KMS-11 (cell line): ENCODE measurements around the gene EEFSEC.

Source experiments
- H2AFZ ChIP-seq: fragments of 200-600 bp; sonication (generic); 2 replicates; pipeline ENCODE4 v1.6.1; 2016; ENCODE audit warnings: antibody characterized with exemption, mixed run types, low read depth
- H3K27ac ChIP-seq: fragments of 200-600 bp; sonication (generic); 2 replicates; pipeline ENCODE4 v1.6.1; 2016; ENCODE audit warnings: mild to moderate bottlenecking, mixed run types
- H3K27me3 ChIP-seq: fragments of 200-600 bp; sonication (generic); 2 replicates; pipeline ENCODE4 v1.6.1; 2017; ENCODE audit warnings: mild to moderate bottlenecking, low read depth, mixed run types, moderate library complexity; ENCODE audit not compliant: insufficient read depth
- H3K36me3 ChIP-seq: fragments of 200-600 bp; sonication (generic); 2 replicates; pipeline ENCODE4 v1.6.1; 2017; ENCODE audit warnings: mild to moderate bottlenecking, mixed run types; ENCODE audit not compliant: insufficient read depth
- H3K4me1 ChIP-seq: fragments of 200-600 bp; sonication (generic); 2 replicates; pipeline ENCODE4 v1.6.1; 2016; ENCODE audit warnings: mild to moderate bottlenecking, low read depth, mixed run types; ENCODE audit not compliant: poor library complexity, severe bottlenecking
- H3K4me2 ChIP-seq: fragments of 200-600 bp; sonication (generic); 2 replicates; pipeline ENCODE4 v1.7.0; 2016; ENCODE audit warnings: mild to moderate bottlenecking, mixed run types
- H3K4me3 ChIP-seq: fragments of 200-600 bp; sonication (generic); IDR thresholded peaks from 2 replicates; pipeline ENCODE4 v1.6.1; 2017; ENCODE audit warnings: low read depth, low read length, mixed read lengths; ENCODE audit not compliant: insufficient read depth
- H3K79me2 ChIP-seq: fragments of 200-600 bp; sonication (generic); 2 replicates; pipeline ENCODE4 v1.6.1; 2016; ENCODE audit warnings: low read depth, mixed run types; ENCODE audit not compliant: insufficient read depth
- H3K9ac ChIP-seq: fragments of 200-600 bp; sonication (generic); 2 replicates; pipeline ENCODE4 v1.6.1; 2016; ENCODE audit warnings: mild to moderate bottlenecking, mixed run types
- H4K20me1 ChIP-seq: fragments of 200-600 bp; sonication (generic); 2 replicates; pipeline ENCODE4 v1.6.1; 2016; ENCODE audit warnings: mild to moderate bottlenecking, mixed run types; ENCODE audit not compliant: insufficient read depth
- TF ChIP-seq, protein P1 (sequence below): fragments of 200-600 bp; sonication (generic); conservative IDR thresholded peaks from 2 replicates; pipeline ENCODE4 v1.6.1; 2017; ENCODE audit warnings: low read depth, mild to moderate bottlenecking, antibody characterized with exemption, low read length, moderate library complexity, mixed read lengths

The EEFSEC gene

DNA sequence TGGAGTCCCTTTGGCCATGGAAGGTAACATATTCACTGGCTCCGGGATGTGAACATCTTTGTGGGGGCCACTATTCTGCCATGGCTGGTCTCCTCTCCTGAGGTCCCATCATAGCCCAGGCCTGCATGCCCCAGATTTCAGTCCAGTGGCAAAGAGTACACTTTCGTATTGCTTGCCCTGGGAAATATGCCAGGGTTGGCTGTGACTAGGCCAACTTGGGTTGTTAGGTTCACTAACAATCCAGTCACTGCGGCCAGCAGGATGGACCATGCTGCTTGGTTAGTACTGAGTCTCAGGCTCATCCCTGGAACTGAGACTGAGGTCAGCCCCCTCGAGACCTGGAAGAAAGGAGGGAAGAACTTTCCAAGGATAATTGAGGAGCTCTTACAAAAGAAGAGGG is 9.8 kb upstream of the EEFSEC start:
- H3K79me2 ChIP-seq, result no peaks in the 10 kb centered on the region

DNA sequence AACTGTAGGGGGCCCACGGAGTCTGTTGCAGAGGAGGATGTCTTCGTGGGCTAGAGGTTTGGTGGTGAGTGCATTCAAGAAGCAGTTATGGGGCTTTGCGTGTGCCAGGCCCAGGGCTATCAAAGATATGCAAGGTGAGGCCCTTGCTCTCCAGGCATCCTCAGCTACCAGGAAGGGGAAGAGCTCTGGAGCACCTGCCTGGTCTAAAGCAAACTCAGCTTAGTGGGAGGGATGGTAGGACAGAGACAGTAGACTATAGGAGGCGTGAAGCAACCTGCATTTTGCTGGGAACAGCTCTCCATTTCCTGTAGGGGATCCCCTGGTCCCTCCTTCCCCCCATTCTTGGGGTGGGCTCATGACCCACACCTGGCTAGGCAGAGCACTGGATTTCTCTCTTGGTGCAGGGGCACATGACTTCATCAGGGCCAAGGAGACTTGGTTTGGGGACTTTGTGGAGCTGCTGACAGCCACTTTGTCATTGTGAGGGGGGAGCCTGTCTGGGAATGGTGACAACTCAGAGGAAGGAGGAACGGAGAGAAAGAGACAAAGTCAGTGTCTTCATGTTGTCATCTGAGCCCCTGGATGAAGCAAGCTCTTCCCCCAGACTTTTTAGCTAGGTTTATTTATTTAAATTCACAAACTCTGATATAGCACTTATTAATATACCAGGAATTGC is 8.6 kb upstream of the EEFSEC start:
- Histone ChIP-seq H3K27me3 (no peaks in the 10 kb centered on the region), H3K4me2 (no peak overlapping the region), H4K20me1 (no peaks in the 10 kb centered on the region), H3K4me1 (no peaks in the 10 kb centered on the region), H3K36me3 (no peaks in the 10 kb centered on the region), H3K27ac (no peak overlapping the region), H3K9ac (no peak overlapping the region), H3K4me3 (no peak overlapping the region), H3K79me2 (no peaks in the 10 kb centered on the region), H2AFZ (no peak overlapping the region)
- TF ChIP-seq, protein P1, sequence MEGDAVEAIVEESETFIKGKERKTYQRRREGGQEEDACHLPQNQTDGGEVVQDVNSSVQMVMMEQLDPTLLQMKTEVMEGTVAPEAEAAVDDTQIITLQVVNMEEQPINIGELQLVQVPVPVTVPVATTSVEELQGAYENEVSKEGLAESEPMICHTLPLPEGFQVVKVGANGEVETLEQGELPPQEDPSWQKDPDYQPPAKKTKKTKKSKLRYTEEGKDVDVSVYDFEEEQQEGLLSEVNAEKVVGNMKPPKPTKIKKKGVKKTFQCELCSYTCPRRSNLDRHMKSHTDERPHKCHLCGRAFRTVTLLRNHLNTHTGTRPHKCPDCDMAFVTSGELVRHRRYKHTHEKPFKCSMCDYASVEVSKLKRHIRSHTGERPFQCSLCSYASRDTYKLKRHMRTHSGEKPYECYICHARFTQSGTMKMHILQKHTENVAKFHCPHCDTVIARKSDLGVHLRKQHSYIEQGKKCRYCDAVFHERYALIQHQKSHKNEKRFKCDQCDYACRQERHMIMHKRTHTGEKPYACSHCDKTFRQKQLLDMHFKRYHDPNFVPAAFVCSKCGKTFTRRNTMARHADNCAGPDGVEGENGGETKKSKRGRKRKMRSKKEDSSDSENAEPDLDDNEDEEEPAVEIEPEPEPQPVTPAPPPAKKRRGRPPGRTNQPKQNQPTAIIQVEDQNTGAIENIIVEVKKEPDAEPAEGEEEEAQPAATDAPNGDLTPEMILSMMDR, result no peak

More for the DNA sequence above, 9.8 kb upstream of the EEFSEC start:
- Histone ChIP-seq H4K20me1 (no peaks in the 10 kb centered on the region), H3K4me1 (no peaks in the 10 kb centered on the region), H3K36me3 (no peaks in the 10 kb centered on the region), H3K9ac (no peak overlapping the region), H3K27me3 (no peaks in the 10 kb centered on the region), H2AFZ (no peak overlapping the region), H3K4me2 (no peak overlapping the region), H3K27ac (no peak overlapping the region), H3K4me3 (no peak overlapping the region)
- TF ChIP-seq, protein P1, result no peak

DNA sequence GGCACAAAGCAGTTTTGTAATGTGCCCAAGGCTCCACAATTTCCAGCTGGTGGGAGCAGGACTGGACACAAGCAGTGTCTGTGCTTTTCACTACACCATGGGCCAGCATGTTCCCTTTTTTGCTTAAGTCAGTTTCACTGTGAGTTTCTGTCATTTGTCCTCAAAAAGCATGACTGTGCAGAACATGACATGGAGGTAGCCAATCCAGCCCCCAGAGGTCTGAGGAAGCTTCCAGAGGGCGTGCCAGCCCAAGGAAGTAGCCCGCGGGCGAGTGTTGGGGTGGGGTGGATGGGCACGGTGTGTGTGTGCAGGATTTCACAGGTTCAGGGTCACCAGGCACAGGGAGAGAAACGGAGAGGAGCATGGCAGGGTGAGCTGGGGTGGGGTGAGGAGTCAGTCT is 8.0 kb upstream of the EEFSEC start:
- no peak overlapping the region for H3K4me2 ChIP-seq
- no peak overlapping the region for H2AFZ ChIP-seq
- no peak overlapping the region for H3K4me3 ChIP-seq
- no peaks in the 10 kb centered on the region for H3K4me1 ChIP-seq
- H4K20me1 ChIP-seq, result no peaks in the 10 kb centered on the region
- H3K36me3 ChIP-seq, result no peaks in the 10 kb centered on the region
- no peaks in the 10 kb centered on the region for H3K79me2 ChIP-seq
- H3K27me3 ChIP-seq, result no peaks in the 10 kb centered on the region
- H3K9ac ChIP-seq, result no peak overlapping the region
- H3K27ac ChIP-seq, result no peak overlapping the region
- TF ChIP-seq, protein P1, result no peak

DNA sequence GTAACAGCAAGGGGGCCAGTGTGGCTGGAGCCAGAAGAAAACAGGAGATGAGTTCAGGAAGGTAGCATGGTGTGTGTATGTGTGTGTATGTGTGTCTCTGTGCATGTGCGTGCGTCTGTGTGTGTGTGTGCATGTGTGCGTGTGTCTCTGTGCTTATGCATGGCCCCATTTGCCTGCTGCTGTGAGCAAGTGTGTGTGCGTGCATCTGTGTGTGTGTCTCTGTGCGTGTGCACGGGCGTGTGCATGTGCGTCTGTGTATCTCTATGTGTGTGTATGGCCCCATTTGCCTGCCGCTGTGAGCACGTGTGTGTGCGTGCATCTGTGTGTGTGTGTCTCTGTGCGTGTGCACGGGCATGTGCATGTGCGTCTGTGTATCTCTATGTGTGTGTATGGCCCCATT is 7.1 kb upstream of the EEFSEC start:
- TF ChIP-seq, protein P1, result no peak
- H3K4me3 ChIP-seq, result no peak overlapping the region
- H2AFZ ChIP-seq, result no peak overlapping the region

More for the DNA sequence above, 7.1 kb upstream of the EEFSEC start:
- Histone ChIP-seq H3K9ac (no peak overlapping the region), H3K27me3 (no peaks in the 10 kb centered on the region), H3K79me2 (no peaks in the 10 kb centered on the region), H3K4me1 (no peaks in the 10 kb centered on the region), H3K4me2 (no peak overlapping the region), H4K20me1 (no peaks in the 10 kb centered on the region), H3K27ac (no peak overlapping the region), H3K36me3 (no peaks in the 10 kb centered on the region)
